Spleen (tissue), 11 donors: ENCODE measurements around the gene DPYD. TPM values are rescaled to one million over a fixed set of nuclear protein-coding genes. Genes with fewer than 3 reads are reported as not detected.

Experiments used
- DNase-seq: peaks from one replicate; pipeline ENCODE4 v3.0.0-alpha.2; 2020
- H3K27ac ChIP-seq, 8 donors: fragments of 200-600 bp; sonication (generic) in 7 of 8; 1 replicate in 4 of 8; 2 replicates in 4 of 8; pipeline versions ENCODE4 v1.5.0 to v1.8.0; 2016 to 2021; ENCODE audit warnings: inconsistent platforms in 4 of 8, mild to moderate bottlenecking in 4 of 8, moderate library complexity in 1 of 8
- H3K27me3 ChIP-seq, 7 donors: fragments of 200-600 bp; sonication (generic) in 6 of 7; replicated peaks in 1 of 7; 1 replicate in 4 of 7; 2 replicates in 3 of 7; pipeline versions ENCODE4 v1.5.0 to v1.8.0; 2016 to 2021; ENCODE audit warnings: inconsistent platforms in 3 of 7, mild to moderate bottlenecking in 1 of 7
- H3K36me3 ChIP-seq, 6 donors: fragments of 200-600 bp; sonication (generic) in 5 of 6; 1 replicate in 4 of 6; 2 replicates in 2 of 6; pipeline versions ENCODE4 v1.5.0 to v1.8.0; 2016 to 2021; ENCODE audit warnings: inconsistent platforms in 2 of 6
- H3K4me1 ChIP-seq, 6 donors: fragments of 200-600 bp; sonication (generic) in 5 of 6; 1 replicate in 3 of 6; 2 replicates in 3 of 6; pipeline versions ENCODE4 v1.5.0 to v1.8.0; 2016 to 2021; ENCODE audit warnings: inconsistent platforms in 3 of 6
- H3K4me3 ChIP-seq, 8 donors: fragments of 200-600 bp; sonication (generic) in 7 of 8; 1 replicate in 4 of 8; 2 replicates in 4 of 8; pipeline versions ENCODE4 v1.5.0 to v1.8.0; 2016 to 2021; ENCODE audit warnings: inconsistent platforms in 4 of 8, mild to moderate bottlenecking in 4 of 8, moderate library complexity in 2 of 8
- H3K9me3 ChIP-seq, 8 donors: fragments of 200-600 bp; sonication (generic) in 7 of 8; 1 replicate in 4 of 8; 2 replicates in 4 of 8; pipeline versions ENCODE4 v1.5.0 to v1.8.0; 2016 to 2021; ENCODE audit warnings: inconsistent platforms in 4 of 8
- POLR2A ChIP-seq, 3 donors: fragments of 450-650 bp; IDR thresholded peaks; one replicate each; pipeline ENCODE4 v1.5.1; 2017; ENCODE audit warnings: antibody characterized with exemption in 3 of 3, mild to moderate bottlenecking in 1 of 3
- POLR2AphosphoS5 ChIP-seq, 3 donors: sonication (generic); formaldehyde crosslinking; IDR thresholded peaks; one replicate each; pipeline ENCODE4 v1.5.1; 2017; ENCODE audit warnings: antibody characterized with exemption in 3 of 3
- WGBS, 5 donors: extraction: QIAGEN DNeasy Blood & Tissue Kit in 3 of 5; methylation state at CpG; one replicate each; pipeline versions ENCODE4 v1.1.5 to v1.1.7; 2013 to 2018; 5-methylcytosine and 5-hydroxymethylcytosine counted together
- intact Hi-C: fragments of 100-400 bp; cut with DNase I; formaldehyde crosslinking; loops from one replicate; pipeline ENCODE4 v1.15.0; 2023; ENCODE audit warnings: low total_unique reads
- polyA plus RNA-seq, 3 donors: library from polyadenylated mRNA; stranded (reverse); fragments of 200-250 nt; gene quantifications; one replicate each; pipeline ENCODE4 v1.2.1, GENCODE V29; 2013
- total RNA-seq, 7 donors: library from RNA; depleted of rRNA in 3 of 7; stranded (reverse); fragments of >200 nt in 3 of 7; fragmentation: NEBNext Ultra II Directional in 4 of 7; extraction: Animal tissue kit (Norgen Biotek cat#: 25700) in 4 of 7; gene quantifications; one replicate each; pipeline versions ENCODE4 v1.1.0 to v1.2.1, GENCODE V29; 2016 to 2021
- TF ChIP-seq, protein P1 (sequence below), 11 experiments: fragments of 200-600 bp in 7 of 11; fragments of 450-650 bp in 4 of 11; sonication (generic) in 4 of 11; IDR thresholded peaks in 8 of 11; conservative IDR thresholded peaks in 3 of 11; 1 replicate in 7 of 11; 2 replicates in 4 of 11; pipeline versions ENCODE4 v1.4.0 to v1.8.0; 2016 to 2021; ENCODE audit warnings: antibody characterized with exemption in 11 of 11, inconsistent platforms in 4 of 11, mild to moderate bottlenecking in 1 of 11
- donor health status: healthy with polysubstance abuse.
- donor health status: DM: no; HTN: no; CAD: no; lungs with moderate emphysema.
- donor health status: DM: no; HTN: no; CAD: no.
- donor health status: Bipolar disorder and iron deficiency.
- donor health status: healthy.
- donor health status: DM: no; HTN: no; CAD: no.
- donor health status: DM: yes; HTN: yes; CAD: no.

Gene DPYD
- total and polyA plus RNA-seq, 10 donors: 7.3 to 114 (median 92.3) TPM

DNA sequence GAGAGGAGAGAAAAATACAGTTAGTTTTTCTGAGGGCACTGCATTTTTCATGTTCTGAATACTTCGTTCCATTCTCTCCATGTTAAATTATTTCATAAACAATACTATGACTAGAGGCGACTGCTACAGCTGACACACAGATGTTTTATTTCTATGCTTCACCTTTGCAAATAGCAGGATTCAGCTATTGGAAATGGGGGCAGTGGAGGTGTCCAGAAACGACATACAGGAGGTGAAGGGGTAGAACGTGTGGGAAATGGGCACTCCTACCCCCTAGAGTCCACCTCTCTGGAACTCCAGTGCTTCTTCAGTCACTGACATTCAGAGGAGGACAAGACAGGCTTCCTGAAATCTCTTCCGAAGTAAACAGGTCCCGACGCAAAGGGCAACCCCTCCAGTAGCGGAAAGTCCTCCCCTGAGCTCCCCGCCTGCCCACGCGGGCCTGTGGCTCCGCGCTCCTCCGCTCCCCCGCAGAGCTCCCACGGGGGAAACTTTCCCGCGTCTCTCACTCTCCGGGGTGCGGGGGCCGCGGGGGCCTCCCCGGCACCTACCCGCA, 480 bp downstream of the DPYD start:
- 0 to 2% (median 0%) methylated on average over 9 to 24 of the region's 24 CpGs for WGBS, 5 donors
- Histone ChIP-seq H3K9me3 (no peaks in the 10 kb centered on the region), H3K4me3 (peak overlapping the region; percentile 60 to 87 (median 80)), H3K27ac (peak overlapping the region; percentile 86 to 98 (median 96)), H3K36me3 (no peaks in the 10 kb centered on the region), H3K27me3 (no peaks in the 10 kb centered on the region), H3K4me1 (peaks cover 0 to 53% (median 32%) of the 10 kb centered on the region in 6 donors)
- TF ChIP-seq POLR2AphosphoS5 (IDR thresholded peaks at IDR 0.05) (no peak), POLR2A (IDR thresholded peaks at IDR 0.05) (no peak)
- TF ChIP-seq, protein P1, sequence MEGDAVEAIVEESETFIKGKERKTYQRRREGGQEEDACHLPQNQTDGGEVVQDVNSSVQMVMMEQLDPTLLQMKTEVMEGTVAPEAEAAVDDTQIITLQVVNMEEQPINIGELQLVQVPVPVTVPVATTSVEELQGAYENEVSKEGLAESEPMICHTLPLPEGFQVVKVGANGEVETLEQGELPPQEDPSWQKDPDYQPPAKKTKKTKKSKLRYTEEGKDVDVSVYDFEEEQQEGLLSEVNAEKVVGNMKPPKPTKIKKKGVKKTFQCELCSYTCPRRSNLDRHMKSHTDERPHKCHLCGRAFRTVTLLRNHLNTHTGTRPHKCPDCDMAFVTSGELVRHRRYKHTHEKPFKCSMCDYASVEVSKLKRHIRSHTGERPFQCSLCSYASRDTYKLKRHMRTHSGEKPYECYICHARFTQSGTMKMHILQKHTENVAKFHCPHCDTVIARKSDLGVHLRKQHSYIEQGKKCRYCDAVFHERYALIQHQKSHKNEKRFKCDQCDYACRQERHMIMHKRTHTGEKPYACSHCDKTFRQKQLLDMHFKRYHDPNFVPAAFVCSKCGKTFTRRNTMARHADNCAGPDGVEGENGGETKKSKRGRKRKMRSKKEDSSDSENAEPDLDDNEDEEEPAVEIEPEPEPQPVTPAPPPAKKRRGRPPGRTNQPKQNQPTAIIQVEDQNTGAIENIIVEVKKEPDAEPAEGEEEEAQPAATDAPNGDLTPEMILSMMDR (IDR thresholded peaks at IDR 0.05 in 8 of 11, conservative IDR thresholded peaks at IDR 0.05 in 3 of 11): no peak
- intact Hi-C loops: no loop called here
- DNase-seq: no peak

DNA sequence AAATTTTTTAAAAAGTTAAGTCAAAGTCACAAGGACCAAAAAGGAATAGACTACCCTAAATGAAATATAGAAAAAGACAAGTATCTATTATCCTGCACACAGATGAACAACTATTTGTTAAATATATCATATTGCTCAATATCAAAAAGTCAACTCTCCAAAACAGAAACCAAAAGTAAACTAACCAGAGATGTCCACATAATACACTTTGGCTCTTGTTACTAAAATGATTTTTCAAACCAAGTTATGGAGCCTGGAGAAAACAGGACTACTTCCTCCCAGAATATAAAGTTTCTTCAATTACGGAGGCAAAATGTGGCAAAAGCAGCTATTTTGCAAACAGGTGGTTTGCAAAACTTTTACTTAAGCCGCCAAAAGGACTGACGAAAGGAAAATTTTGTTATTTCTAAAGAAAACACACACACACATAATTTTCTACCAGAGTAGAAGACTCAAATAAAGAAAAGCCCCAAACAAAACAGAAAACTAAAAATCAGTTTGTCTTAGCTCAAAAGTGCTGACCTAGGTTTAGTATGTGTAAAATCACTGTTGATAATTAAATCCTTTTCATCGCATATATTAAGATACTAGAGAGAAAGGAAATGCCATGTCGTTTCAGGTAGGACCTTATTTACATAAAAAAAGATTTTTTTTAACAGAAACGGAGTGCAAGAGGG, 1.1 kb downstream of the DPYD start:
- H3K27me3 ChIP-seq: no peaks in the 10 kb centered on the region
- H3K36me3 ChIP-seq: no peaks in the 10 kb centered on the region
- peak overlapping the region in 7 of 8 donors; percentile 93 to 98 (median 97) for H3K27ac ChIP-seq
- H3K4me1 ChIP-seq: peaks cover 0 to 60% (median 32%) of the 10 kb centered on the region in 6 donors
- no peak for DNase-seq
- TF ChIP-seq POLR2A (IDR thresholded peaks at IDR 0.05): no peak
- TF ChIP-seq POLR2AphosphoS5 (IDR thresholded peaks at IDR 0.05): no peak
- TF ChIP-seq, protein P1 (IDR thresholded peaks at IDR 0.05 in 8 of 11, conservative IDR thresholded peaks at IDR 0.05 in 3 of 11): no peak
- no peaks in the 10 kb centered on the region for H3K9me3 ChIP-seq
- WGBS, 5 donors: 1 to 5% (median 3%) methylated on average over 6 of the region's 6 CpGs
- peak overlapping the region; percentile 60 to 87 (median 80) for H3K4me3 ChIP-seq
- intact Hi-C loops: no loop called here

DNA sequence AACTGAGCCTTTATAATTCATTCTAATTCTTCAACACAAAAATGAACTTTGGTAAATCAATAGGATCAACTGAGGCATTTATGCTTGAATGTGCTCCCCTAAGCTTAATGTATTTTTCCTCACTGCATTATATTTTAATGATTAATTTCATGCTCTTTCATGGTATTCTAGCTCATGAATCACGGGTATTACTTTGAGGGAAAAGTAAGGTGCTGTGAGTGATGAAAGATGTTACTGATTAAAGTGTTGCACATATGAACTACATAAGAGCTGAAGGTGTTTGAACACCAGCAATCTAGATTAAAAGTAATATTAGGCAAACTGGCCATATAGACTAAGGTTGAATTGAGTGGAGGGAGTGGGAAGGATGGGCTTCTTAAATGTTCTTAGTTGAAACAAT, 1.9 kb downstream of the DPYD start:
- Histone ChIP-seq H3K27ac (peak overlapping the region in 7 of 8 donors; percentile 93 to 98 (median 97)), H3K36me3 (no peaks in the 10 kb centered on the region), H3K4me1 (peaks cover 0 to 66% (median 32%) of the 10 kb centered on the region in 6 donors), H3K27me3 (no peaks in the 10 kb centered on the region), H3K9me3 (no peaks in the 10 kb centered on the region), H3K4me3 (peak overlapping the region in 7 of 8 donors; percentile 72 to 87 (median 82))
- intact Hi-C loops: no loop called here
- 39 to 58% (median 44%) methylated on average over 1 of the region's 1 CpG for WGBS, 5 donors
- no peak for DNase-seq
- no peak for TF ChIP-seq POLR2AphosphoS5 (IDR thresholded peaks at IDR 0.05)
- TF ChIP-seq, protein P1 (IDR thresholded peaks at IDR 0.05 in 8 of 11, conservative IDR thresholded peaks at IDR 0.05 in 3 of 11): no peak
- TF ChIP-seq POLR2A (IDR thresholded peaks at IDR 0.05): no peak

DNA sequence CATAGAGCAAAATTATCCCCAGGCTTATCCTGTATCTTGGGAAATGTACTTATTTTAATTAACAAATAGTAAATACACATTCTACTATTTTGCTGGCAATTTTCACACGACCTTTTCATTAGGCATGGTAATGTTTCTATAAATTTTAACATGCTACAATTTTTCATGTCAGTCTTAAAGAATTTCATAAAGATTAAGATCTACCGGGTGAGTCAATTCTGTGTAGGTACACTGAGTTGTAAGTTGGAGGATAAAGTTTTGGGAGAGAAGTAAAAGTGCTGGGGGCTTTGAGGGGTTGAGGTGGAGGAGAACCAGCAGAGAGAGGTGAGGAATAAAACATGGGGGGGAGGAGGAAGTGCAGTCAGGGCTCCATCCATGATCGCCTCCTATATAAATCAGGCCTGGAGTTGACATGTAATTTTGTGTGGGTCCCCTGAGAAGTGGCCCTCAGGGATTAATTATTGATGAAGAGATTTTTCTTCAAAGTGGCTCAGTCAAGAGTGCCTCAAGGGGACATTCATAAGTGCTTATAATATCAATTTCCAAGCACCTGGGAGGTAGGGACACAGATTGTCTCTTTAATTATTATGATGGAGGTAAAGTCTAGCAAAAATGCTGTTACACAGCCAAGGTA, 7.2 kb downstream of the DPYD start:
- Histone ChIP-seq H3K27me3 (no peaks in the 10 kb centered on the region), H3K4me1 (peaks cover 0 to 93% (median 30%) of the 10 kb centered on the region in 6 donors), H3K36me3 (no peaks in the 10 kb centered on the region), H3K9me3 (no peaks in the 10 kb centered on the region), H3K4me3 (no peak overlapping the region), H3K27ac (no peak overlapping the region)
- 86 to 91% (median 90%) methylated on average over 3 of the region's 3 CpGs for WGBS, 5 donors
- intact Hi-C loops: no loop called here
- DNase-seq: no peak
- no peak for TF ChIP-seq POLR2AphosphoS5 (IDR thresholded peaks at IDR 0.05)
- TF ChIP-seq POLR2A (IDR thresholded peaks at IDR 0.05): no peak
- TF ChIP-seq, protein P1 (IDR thresholded peaks at IDR 0.05 in 8 of 11, conservative IDR thresholded peaks at IDR 0.05 in 3 of 11): no peak
